ENCODE results near the gene PCGF2.
"Not testable (repeated sequence)": the region's sequence is repeated elsewhere in the genome, so short reads cannot be mapped to it uniquely, and the experiment has no call there.

DNA sequence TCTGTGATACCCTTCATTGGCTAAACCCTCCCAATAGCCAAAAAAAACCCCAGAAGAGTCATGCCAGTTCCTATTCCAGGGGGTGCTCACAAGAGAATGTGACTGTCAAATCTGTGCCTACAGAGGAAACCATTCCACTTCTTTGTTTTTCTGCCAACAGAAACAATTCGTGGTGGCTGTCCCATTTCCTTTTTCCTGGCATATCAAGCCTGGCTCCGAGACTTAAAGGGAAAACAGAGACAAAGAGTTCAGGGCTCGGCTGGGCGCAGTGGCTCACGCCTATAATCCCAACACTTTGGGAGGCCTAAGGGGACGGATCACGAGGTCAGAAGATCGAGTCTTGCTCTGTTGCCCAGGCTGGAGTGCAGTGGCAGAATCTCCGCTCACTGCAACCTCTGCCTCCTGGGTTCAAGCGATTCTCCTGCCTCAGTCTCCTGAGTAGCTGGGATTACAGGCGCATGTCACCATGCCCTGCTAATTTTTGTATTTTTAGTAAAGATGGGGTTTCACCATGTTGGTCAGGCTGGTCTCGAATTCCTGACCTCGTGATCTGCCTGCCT, 42.1 kb upstream of the PCGF2 start:
- TF ChIP-seq, protein P1, sequence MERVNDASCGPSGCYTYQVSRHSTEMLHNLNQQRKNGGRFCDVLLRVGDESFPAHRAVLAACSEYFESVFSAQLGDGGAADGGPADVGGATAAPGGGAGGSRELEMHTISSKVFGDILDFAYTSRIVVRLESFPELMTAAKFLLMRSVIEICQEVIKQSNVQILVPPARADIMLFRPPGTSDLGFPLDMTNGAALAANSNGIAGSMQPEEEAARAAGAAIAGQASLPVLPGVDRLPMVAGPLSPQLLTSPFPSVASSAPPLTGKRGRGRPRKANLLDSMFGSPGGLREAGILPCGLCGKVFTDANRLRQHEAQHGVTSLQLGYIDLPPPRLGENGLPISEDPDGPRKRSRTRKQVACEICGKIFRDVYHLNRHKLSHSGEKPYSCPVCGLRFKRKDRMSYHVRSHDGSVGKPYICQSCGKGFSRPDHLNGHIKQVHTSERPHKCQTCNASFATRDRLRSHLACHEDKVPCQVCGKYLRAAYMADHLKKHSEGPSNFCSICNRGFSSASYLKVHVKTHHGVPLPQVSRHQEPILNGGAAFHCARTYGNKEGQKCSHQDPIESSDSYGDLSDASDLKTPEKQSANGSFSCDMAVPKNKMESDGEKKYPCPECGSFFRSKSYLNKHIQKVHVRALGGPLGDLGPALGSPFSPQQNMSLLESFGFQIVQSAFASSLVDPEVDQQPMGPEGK (CRISPR knock-in tag; IDR thresholded peaks at IDR 0.05; ENCODE audit: borderline replicate concordance): not testable (repeated sequence)
- not testable (repeated sequence) for TF ChIP-seq GLIS3 (CRISPR knock-in tag; IDR thresholded peaks at IDR 0.05); PPARA (CRISPR knock-in tag; IDR thresholded peaks at IDR 0.05; ENCODE audit: borderline replicate concordance)
- TF ChIP-seq, protein P2, sequence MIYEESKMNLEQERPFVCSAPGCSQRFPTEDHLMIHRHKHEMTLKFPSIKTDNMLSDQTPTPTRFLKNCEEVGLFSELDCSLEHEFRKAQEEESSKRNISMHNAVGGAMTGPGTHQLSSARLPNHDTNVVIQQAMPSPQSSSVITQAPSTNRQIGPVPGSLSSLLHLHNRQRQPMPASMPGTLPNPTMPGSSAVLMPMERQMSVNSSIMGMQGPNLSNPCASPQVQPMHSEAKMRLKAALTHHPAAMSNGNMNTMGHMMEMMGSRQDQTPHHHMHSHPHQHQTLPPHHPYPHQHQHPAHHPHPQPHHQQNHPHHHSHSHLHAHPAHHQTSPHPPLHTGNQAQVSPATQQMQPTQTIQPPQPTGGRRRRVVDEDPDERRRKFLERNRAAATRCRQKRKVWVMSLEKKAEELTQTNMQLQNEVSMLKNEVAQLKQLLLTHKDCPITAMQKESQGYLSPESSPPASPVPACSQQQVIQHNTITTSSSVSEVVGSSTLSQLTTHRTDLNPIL (CRISPR knock-in tag; IDR thresholded peaks at IDR 0.05; ENCODE audit: low read depth): not testable (repeated sequence)

All from SK-N-SH treated with all-trans-retinoic acid at 6 μM for 48 hours (cell line).